HL-60 (cell line): ENCODE measurements around the gene NMNAT3.

Source experiments
- DNase-seq, 2 experiments: peaks; one replicate each; pipeline ENCODE4 v3.0.0-alpha.2; 2010 to 2020; ENCODE audit warnings: low read depth in 1 of 2, low spot score in 1 of 2
- H3K27ac ChIP-seq: fragments of 250-450 bp; sonication (Bioruptor Pico); replicated peaks from 2 replicates; pipeline ENCODE4 v1.5.1; 2020; ENCODE audit warnings: mild to moderate bottlenecking, moderate library complexity
- H3K27me3 ChIP-seq: fragments of 250-450 bp; sonication (Bioruptor Pico); 2 replicates; pipeline ENCODE4 v1.5.1; 2021; ENCODE audit warnings: mild to moderate bottlenecking, moderate library complexity; ENCODE audit not compliant: insufficient read depth, poor library complexity, severe bottlenecking
- H3K4me3 ChIP-seq: replicated peaks from 2 replicates; pipeline ENCODE4 v1.5.1; 2011; ENCODE audit warnings: mild to moderate bottlenecking, control low read depth, low read length; ENCODE audit not compliant: insufficient read depth
- CTCF ChIP-seq: IDR thresholded peaks from one replicate; pipeline ENCODE4 v1.5.1; 2011; ENCODE audit warnings: low read length, control low read depth, inconsistent platforms; ENCODE audit not compliant: insufficient read depth
- GABPA ChIP-seq: IDR thresholded peaks from 2 replicates; pipeline ENCODE4 v1.6.1; 2012; ENCODE audit warnings: low read depth
- POLR2AphosphoS5 ChIP-seq: IDR thresholded peaks from 2 replicates; pipeline ENCODE4 v1.6.1; 2012; ENCODE audit warnings: low read depth
- REST ChIP-seq: IDR thresholded peaks from 2 replicates; pipeline ENCODE4 v1.6.1; 2012; ENCODE audit warnings: low read depth; ENCODE audit not compliant: insufficient replicate concordance
- SPI1 ChIP-seq: IDR thresholded peaks from 2 replicates; pipeline ENCODE4 v1.6.1; 2012; ENCODE audit warnings: low read depth, mild to moderate bottlenecking, borderline replicate concordance

The NMNAT3 gene

GRCh38 chr3:139695426-139696313 lies 17.9 kb upstream of the NMNAT3 start:
- Histone ChIP-seq H3K4me3 (no peak overlapping the region), H3K27me3 (no peaks in the 10 kb centered on the region), H3K27ac (no peak overlapping the region)
- no peak for TF ChIP-seq POLR2AphosphoS5
- no peak for TF ChIP-seq REST
- no peak for TF ChIP-seq GABPA
- no peak for TF ChIP-seq SPI1
- TF ChIP-seq CTCF: no peak
- DNase-seq: no peak

- DNase-seq: no peak
- H3K27me3 ChIP-seq: peaks cover 2% of the 10 kb centered on the region
These were observed 17.2 kb upstream of the NMNAT3 start for GRCh38 chr3:139695007-139695406.

More at GRCh38 chr3:139695007-139695406, 17.2 kb upstream of the NMNAT3 start:
- TF ChIP-seq POLR2AphosphoS5 (no peak), CTCF (no peak), SPI1 (no peak), GABPA (no peak), REST (no peak)
- H3K27ac ChIP-seq: no peak overlapping the region
- no peak overlapping the region for H3K4me3 ChIP-seq
